GM21786 (cell line): ENCODE data around the gene TAAR2.
"Not testable (repeated sequence)": the region's sequence is repeated elsewhere in the genome, so short reads cannot be mapped to it uniquely, and the experiment has no call there.

Experiments used
- ATAC-seq: cut with Tn5 transposase; IDR thresholded peaks from one replicate; pipeline ENCODE4 v1.9.1; 2021; ENCODE audit not compliant: unreplicated experiment

The TAAR2 gene

GRCh38 chr6:132614554-132614953 lies 9.5 kb downstream of the TAAR2 start:
- ATAC-seq: peak; percentile 42

GRCh38 chr6:132612449-132613108 lies 11.5 kb downstream of the TAAR2 start:
- ATAC-seq: no peak

- ATAC-seq: no peak
These were observed 12.5 kb downstream of the TAAR2 start for GRCh38 chr6:132611616-132612015.

GRCh38 chr6:132607544-132608233 lies 16.4 kb downstream of the TAAR2 start:
- ATAC-seq: peak; percentile 62

- ATAC-seq: no peak
These were observed 19.4 kb downstream of the TAAR2 start for GRCh38 chr6:132604635-132605152.

GRCh38 chr6:132600900-132601299 lies 23.2 kb downstream of the TAAR2 start:
- ATAC-seq: not testable (repeated sequence)

GRCh38 chr6:132598473-132598872 lies 25.6 kb downstream of the TAAR2 start:
- ATAC-seq: peak; percentile 77

- ATAC-seq: no peak
These were observed 27.9 kb downstream of the TAAR2 start for GRCh38 chr6:132596201-132596600.

GRCh38 chr6:132592855-132593254 lies 31.2 kb downstream of the TAAR2 start:
- no peak for ATAC-seq

- no peak for ATAC-seq
These were observed 33.7 kb downstream of the TAAR2 start for GRCh38 chr6:132590362-132590761.

- ATAC-seq: no peak
These were observed 34.6 kb downstream of the TAAR2 start, which contains the start of gene TAAR5 for GRCh38 chr6:132589454-132589853. TAAR5 (minus strand) TSS chr6:132589741; CDS start chr6:132589686, 55 bp downstream.

- no peak for ATAC-seq
These were observed 36.7 kb downstream of the TAAR2 start for GRCh38 chr6:132587424-132587823.

GRCh38 chr6:132584698-132585097 lies 39.4 kb downstream of the TAAR2 start:
- no peak for ATAC-seq

GRCh38 chr6:132571774-132572173 lies 52.3 kb downstream of the TAAR2 start:
- ATAC-seq: no peak

GRCh38 chr6:132570221-132570777 lies 53.8 kb downstream of the TAAR2 start, which contains the start of gene TAAR6:
TAAR6 (plus strand) TSS chr6:132570322; CDS start chr6:132570322, 0 bp downstream.
- ATAC-seq: no peak

GRCh38 chr6:132569170-132569569 lies 54.9 kb downstream of the TAAR2 start:
- no peak for ATAC-seq

- ATAC-seq: no peak
These were observed 55.5 kb downstream of the TAAR2 start for GRCh38 chr6:132568611-132569010.

GRCh38 chr6:132567566-132567965 lies 56.5 kb downstream of the TAAR2 start:
- no peak for ATAC-seq
